Epithelial cell of umbilical artery (primary cell): ENCODE results near the gene CDH26. TPM values are rescaled to one million over a fixed set of nuclear protein-coding genes. Genes with fewer than 3 reads are reported as not detected.

Experiments used
- total RNA-seq: library from RNA; depleted of rRNA; stranded (reverse); fragments of >200 nt; gene quantifications from 2 replicates; pipeline ENCODE4 v1.2.3, GENCODE V29; 2014

Gene CDH26
- total RNA-seq, result 0.32 TPM in 1 of 2 replicates, not detected in the other

GRCh38 chr20:59958123-59958522, at the start of gene CDH26:
CDH26 (plus strand) TSS chr20:59958423; CDS start chr20:59958727, 304 bp downstream.

GRCh38 chr20:59933296-59933848, 24.9 kb upstream of the CDH26 start, which contains the start of gene SYCP2:
SYCP2 (minus strand) TSS chr20:59933637; CDS start chr20:59922413, 11,224 bp downstream.

GRCh38 chr20:59940129-59940955, 17.9 kb upstream of the CDH26 start, which contains the start of the genes FAM217B and PPP1R3D:
FAM217B (plus strand) TSS chr20:59940389; CDS start chr20:59943944, 3,555 bp downstream.
PPP1R3D (minus strand) TSS chr20:59940305; CDS start chr20:59939931, 374 bp downstream.

Other genes starting within 250 kb of the CDH26 start
- 0.30 and 0.32 TPM in 2 replicates for gene SYCP2, start 24.8 kb upstream of the CDH26 start, total RNA-seq
- gene PPP1R3D, start 18.1 kb upstream of the CDH26 start, total RNA-seq, result 5.2 and 7.1 TPM in 2 replicates
- gene FAM217B, start 18.0 kb upstream of the CDH26 start, total RNA-seq, result 2.7 and 3.2 TPM in 2 replicates